COLO668 (cell line): ENCODE data around the gene MAMDC2.
"Not testable (repeated sequence)": the region's sequence is repeated elsewhere in the genome, so short reads cannot be mapped to it uniquely, and the experiment has no call there.

Source experiments
- DNase-seq: peaks from one replicate; lab custom pipeline; 2025; ENCODE audit not compliant: unreplicated experiment; lab: John Stamatoyannopoulos, UW

Gene MAMDC2

GRCh38 chr9:70036641-70037040, 7.0 kb upstream of the MAMDC2 start:
- DNase-seq, result no peak

DNA sequence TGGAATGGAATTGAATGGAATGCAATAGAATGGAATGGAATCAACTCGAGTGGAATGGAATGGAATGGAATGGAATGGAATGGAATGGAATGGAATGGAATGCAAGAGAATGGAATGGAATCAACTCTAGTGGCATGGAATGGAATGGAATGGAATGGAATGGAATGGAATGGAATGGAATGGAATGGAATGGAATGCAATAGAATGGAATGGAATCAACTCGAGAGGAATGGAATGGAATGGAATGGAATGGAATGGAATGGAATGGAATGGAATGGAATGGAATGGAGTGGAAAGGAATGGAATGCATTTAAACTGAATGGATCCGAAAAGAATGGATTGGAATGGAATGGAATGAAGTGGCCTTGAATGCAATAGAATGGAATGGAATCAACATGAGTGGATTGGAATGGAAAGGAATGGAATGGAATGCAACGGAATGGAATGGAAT, 5.5 kb upstream of the MAMDC2 start:
- DNase-seq, result not testable (repeated sequence)

GRCh38 chr9:70040376-70040903, 3.2 kb upstream of the MAMDC2 start:
- DNase-seq, result no peak

- DNase-seq, result no peak
These were observed 1.0 kb upstream of the MAMDC2 start for GRCh38 chr9:70042461-70043215.

DNA sequence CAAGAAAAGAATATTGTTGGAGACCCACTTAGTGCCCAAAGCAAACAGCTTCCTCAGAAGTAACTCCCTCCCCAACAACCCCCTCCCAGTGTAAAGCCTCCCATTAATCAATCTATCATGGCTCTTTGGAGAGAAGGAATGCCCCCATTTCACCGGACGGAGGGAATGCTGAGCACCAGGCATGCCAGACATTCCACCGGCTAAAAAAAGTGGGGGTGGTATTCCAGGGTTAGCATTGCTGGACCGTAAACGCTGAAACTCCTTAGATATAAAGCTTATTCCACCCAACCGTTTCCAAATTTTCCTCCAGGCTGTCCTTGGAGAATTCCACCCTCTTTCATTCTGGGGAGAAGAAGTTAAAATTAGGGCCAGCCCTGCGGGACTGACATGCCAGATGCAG, 363 bp upstream of the MAMDC2 start:
- no peak for DNase-seq

DNA sequence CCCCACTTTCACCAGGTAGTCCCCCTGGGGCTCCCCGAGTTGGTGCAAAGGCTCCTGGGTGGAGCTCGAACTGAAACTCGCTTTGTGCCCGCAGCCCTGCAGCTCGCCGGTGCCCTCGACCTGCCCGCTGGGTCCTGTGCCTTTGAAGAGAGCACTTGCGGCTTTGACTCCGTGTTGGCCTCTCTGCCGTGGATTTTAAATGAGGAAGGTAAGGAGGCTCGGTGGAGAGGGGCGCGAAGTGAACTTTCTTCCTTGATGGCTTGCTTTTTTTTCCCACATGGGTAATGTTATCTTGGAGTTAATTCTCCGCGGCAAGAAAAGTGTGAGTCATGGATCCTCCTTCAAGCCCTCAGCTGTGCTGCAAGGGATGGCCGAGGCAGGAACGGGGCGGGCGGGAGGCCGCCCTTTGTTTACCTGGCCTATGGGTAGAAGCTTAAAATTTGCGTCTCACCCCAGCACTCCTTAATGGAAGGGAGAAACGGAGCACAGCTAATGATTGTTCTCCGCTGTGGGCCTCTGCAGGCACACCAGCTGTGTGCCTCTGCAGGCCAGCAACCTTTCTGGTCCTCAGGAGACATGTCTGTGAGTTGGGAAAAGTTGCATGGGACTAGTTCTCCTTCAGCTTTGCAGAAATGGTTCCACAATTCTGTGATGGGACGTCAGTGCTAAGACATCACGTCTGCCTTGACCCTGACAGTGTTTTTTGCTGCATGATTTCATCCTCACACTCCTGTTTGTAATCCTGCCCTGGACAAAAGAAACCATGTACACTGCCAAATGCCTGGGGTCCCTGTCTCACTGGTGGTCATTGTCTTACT, 1.1 kb downstream of the MAMDC2 start:
- DNase-seq, result peak; percentile 48

DNA sequence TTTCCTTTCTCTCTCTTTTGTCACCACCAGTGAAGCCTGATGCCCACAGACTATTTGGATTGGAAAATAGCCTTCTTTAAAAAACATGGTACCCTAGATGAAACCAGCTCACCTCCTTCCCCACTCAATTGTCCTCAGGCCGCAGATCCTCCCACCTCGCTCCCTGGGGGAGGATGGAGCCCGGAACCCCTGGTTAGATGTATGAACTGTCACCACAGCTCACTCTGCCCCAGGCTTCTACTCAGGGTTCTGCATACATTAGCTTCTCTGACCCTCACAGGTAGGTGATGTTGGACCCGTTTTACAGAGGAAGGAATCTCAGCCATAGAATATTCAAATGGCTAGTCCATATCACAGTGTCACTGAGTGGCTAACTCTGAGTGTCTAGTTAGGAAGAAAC, 1.8 kb downstream of the MAMDC2 start:
- DNase-seq, result no peak

DNA sequence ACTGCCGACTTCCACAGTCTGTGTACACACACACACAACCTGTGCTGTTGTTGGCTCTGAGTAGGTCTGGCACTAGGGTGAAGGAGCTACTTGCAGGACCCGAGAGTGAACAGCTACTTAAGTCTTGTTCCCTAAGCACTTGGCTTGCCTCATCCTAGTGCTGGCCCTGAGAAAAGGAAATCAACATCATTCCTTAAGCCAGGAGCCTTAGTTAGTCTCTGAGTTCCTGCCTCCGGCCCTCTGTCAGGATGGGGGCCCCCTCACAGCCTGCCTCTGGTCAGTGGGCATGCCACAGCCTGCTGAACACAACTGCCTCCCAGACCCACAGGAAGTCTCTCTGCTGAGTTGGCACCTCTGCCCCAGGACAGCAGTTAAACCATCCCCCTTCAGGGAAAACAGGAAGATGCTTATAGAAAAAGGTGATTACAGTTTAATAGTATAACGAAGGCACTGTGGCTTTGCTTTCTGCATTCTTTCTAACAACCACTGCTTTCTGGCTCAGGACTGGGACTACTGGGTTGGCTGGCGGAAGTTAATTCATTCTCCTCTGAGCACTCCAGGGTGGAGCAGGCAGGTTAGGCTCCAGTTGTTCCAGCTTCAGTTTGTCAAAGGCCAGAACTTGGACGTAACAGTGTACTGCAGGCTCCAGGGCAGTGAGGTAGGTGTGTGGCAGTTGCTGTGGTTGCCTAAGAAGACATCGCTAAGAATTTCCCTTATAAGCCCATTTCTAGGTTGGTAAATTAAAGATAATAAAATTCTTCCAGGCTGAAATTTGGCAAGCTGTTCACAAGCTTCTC, 2.8 kb downstream of the MAMDC2 start:
- no peak for DNase-seq

- no peak for DNase-seq
These were observed 5.6 kb downstream of the MAMDC2 start for GRCh38 chr9:70049236-70049635.

- no peak for DNase-seq
These were observed 6.1 kb downstream of the MAMDC2 start for GRCh38 chr9:70049672-70050271.

DNA sequence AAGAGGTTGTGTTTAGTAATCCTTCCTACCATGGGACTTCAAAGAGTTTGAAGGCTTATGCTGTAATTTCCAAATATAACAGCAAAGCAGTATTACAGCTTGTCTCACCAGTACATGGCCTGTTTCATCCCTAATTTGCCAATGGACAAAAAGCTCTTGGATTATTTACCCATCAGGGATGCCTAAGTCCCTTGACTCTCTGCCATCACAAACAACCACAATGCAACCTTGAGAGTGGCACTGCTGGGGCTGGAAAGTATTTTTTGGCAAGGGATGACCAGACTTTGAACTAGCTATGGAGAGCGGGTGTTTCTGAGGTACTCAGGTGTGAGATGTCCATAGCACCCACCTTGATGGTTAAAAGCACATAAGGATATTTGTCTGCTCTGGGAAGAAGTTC, 9.1 kb downstream of the MAMDC2 start:
- no peak for DNase-seq

DNA sequence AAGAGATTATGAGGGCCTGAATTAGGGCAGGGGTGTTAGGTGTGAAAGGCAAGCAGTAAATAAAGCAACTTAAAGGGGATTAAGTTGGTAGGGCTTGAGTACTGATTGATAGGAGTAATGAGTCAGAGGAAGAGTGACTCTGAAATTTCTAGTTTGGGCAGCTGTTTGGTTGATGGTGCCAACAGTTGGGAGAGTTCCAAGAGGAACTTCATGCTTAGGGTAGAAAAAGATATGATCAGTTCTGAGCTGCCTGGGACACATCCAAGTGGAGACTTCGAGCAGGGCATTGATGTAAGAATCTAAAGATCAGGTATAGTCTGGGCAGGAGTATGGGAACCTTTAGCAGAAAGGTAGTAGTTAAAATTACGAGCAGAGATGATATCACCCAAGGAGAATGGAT, 10.2 kb downstream of the MAMDC2 start:
- no peak for DNase-seq

GRCh38 chr9:70054521-70054920, 10.9 kb downstream of the MAMDC2 start:
- DNase-seq, result no peak

DNA sequence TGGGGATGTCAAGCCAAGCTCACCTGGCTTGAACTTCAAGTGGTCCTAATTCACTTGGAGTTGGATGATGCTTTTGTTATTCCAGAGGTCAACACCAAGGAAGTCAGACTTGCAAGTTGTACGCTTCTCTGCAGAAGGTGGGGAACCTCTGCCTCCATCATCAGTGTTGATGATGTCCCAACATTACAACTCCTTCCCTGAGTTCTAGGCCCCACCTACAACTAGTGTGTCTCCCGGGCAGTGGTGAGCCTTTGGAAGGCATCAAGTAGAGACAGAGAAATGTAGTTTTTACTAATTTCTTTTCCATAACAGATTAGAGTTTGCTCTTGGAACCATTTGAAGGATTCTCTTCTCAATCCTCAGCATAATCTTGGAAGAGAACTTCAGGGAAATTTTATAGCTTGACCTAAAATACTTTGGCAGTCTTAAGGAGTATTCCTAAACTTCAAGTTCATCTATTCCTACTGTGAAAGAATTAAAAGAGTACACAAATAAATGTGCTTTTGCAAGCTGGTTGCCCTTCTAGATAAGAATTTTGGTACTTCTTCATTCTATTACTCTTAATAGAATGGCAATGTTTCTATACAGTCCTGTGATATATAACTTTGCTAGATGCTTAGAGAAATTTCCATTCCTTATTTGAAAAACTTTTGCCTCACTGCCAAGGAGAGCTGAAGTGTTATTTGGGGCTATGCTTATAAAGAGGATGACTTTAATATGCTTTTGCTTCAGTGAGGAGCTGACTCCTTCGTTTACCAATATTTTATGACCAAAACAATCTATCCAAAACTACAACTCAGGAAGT, 12.0 kb downstream of the MAMDC2 start:
- no peak for DNase-seq

DNA sequence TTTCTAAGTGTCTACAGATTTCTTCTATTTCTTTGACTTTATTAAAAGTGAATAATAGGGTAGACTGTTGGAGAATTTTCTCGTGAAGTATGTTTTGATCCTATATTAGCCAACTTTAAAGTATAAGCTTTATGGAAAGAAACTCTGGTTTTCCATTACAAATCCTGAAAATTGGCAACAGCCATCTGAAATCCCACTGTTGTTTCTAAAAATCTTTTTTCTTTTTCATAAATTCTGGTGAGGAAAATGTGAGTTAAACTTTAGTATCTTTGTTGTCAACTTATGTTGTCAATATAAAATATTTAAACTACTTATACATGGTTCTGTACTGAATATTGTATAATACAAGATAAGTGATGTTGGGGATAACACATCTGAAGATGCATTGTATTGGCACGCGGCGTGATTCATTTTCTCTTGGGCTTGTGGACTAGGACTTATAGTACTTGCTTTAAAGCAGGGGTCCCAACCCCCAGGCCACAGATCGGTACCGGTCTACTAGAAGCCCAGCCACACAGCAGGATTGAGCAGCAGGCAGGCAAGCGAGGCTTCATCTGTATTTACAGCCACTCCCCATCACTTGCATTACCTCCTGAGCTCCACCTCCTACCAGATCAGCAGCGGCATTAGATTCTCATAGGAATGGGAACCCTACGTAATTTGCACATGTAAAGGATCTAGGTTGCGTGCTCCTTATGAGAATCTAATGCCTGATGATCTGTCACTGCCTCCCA, 12.7 kb downstream of the MAMDC2 start:
- DNase-seq, result no peak

DNA sequence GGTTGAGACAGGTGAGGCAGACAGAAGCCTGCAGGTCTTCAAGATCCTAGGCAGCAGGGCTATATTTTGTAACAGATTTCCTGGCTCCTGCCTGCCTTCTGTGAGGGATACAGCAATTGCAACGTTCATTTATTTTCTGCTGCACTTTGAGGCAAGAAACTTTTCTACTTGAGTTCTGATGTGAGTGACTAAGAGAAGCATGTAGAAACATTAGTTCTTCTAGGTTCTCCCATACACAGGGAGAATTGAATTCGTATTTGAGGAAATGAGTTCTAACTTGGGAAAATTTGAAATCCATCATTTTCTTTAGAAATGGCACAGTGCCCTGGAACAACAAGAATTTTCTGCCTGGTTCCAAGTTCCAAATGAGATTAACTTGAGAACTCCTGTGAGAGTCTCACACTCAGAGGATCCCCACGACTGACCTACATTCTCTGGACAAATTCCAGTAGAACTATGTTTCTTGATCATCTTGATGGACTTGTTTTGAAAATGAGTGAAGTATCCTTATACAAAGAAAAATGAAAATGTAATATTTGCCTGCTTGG, 15.0 kb downstream of the MAMDC2 start:
- DNase-seq, result no peak

DNA sequence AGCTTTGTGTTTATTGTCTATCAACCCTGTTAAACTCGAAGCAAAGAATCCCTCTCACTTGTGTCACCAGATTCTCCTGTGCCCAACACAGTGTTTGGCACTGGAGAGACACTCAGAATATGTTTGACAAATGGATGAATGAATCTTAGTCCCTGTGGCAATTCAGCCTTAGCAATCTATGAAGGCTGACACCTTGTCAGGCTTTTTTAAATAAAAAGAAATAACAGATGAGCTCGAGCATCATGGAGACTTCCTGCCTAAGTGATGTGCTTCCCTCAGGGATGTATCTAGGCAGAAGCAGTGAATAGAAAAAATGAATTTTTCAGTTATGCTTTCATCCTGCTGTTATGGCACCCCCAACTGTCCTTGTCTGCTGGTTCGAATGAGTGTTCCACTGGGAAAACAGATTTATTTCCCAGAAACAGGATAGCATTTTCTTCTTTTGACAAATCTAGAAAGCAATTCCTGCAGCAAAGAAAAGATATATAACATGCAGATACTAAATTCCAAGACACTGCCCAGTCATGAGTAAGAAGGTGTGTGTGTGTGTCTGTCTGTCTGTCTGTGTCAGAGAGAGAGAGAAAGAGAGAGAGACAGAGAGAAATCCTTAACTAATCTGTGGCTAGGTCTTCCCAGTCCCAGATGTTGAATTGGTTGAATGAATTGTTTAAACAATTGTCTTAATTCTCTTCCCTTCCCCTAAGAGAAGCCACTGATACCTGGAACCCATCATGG, 16.7 kb downstream of the MAMDC2 start:
- no peak for DNase-seq

GRCh38 chr9:70060883-70061507, 17.3 kb downstream of the MAMDC2 start:
- DNase-seq, result no peak
